Lower leg skin (tissue), 3 donors: ENCODE results near the gene GDF2.

Source experiments
- CTCF ChIP-seq, 3 donors: fragments of 450-650 bp; IDR thresholded peaks; one replicate each; pipeline ENCODE4 v1.5.1; 2016; ENCODE audit warnings: antibody characterized with exemption in 3 of 3, mild to moderate bottlenecking in 3 of 3, moderate library complexity in 2 of 3
- POLR2A ChIP-seq, 2 donors: fragments of 450-650 bp; IDR thresholded peaks; one replicate each; pipeline ENCODE4 v1.6.1; 2016 to 2017; ENCODE audit warnings: antibody characterized with exemption in 2 of 2, mild to moderate bottlenecking in 1 of 2, moderate library complexity in 1 of 2

- no peak for TF ChIP-seq POLR2A (IDR thresholded peaks at IDR 0.05)
- no peak for TF ChIP-seq CTCF (IDR thresholded peaks at IDR 0.05)
Measured at GRCh38 chr10:47348138-47348651, 25.9 kb downstream of the GDF2 start, which contains the start of gene RBP3.
